ENCODE results near the gene SLC9A3. TPM values are rescaled to one million over a fixed set of nuclear protein-coding genes. Genes with fewer than 3 reads are reported as not detected.

Gene SLC9A3
- polyA plus RNA-seq, 1 of the 3 experiments (the other 2 are of a cell fraction), result 1.9 TPM

- H3K36me3 ChIP-seq (replicated peaks in 1 of 2; ENCODE audit: control insufficient read depth in 1 of 2, insufficient read depth in 2 of 2, low read length in 1 of 2), result no peaks in the 10 kb centered on the region
- H3K4me3 ChIP-seq (ENCODE audit: low read depth in 2 of 2, low read length in 1 of 2), result no peak overlapping the region
- no peak overlapping the region for H3K9ac ChIP-seq
- H3K9me2 ChIP-seq, result no peaks in the 10 kb centered on the region
- no peaks in the 10 kb centered on the region for H3F3A ChIP-seq (replicated peaks; ENCODE audit: insufficient read depth)
- H3K27ac ChIP-seq (ENCODE audit: low read depth in 2 of 2, low read length in 1 of 2), result no peak overlapping the region
- TF ChIP-seq ZBTB33 (IDR thresholded peaks at IDR 0.05; ENCODE audit: borderline replicate concordance, low read depth), result no peak
- TF ChIP-seq TEAD4 (IDR thresholded peaks at IDR 0.05; ENCODE audit: borderline replicate concordance, insufficient read depth), result no peak
- no peak for TF ChIP-seq USF1 (IDR thresholded peaks at IDR 0.05; ENCODE audit: borderline replicate concordance, low read depth)
- no peaks in the 10 kb centered on the region for H3K79me2 ChIP-seq (ENCODE audit: insufficient read depth)
- POLR2A ChIA-PET, result no interaction called here
- H3K9me3 ChIP-seq, result no peaks in the 10 kb centered on the region
- no peaks in the 10 kb centered on the region for H4K20me1 ChIP-seq (ENCODE audit: insufficient read depth)
- H2AFZ ChIP-seq (ENCODE audit: low read depth), result no peak overlapping the region
- WGBS (ENCODE audit: low lambda C conversion rate), result 67% methylated on average over 21 of the region's 35 CpGs
- CTCF ChIA-PET, result interaction anchor here (0.9 to 2.7 kb wide), 5 partner anchors 11 to 241 kb away, joined by 3 to 18 read pairs (median 6); partner anchors contain the start of gene PDCD6
- no peak for DNase-seq
- peaks cover 0 to 3% of the 10 kb centered on the region in 2 experiments; a peak in 1 of 4 replicates for H3K4me1 ChIP-seq (ENCODE audit: control insufficient read depth in 1 of 2, insufficient read depth in 2 of 2, low read depth in 1 of 2, low read length in 1 of 2)
- H3K4me2 ChIP-seq, result no peak overlapping the region
- H3K27me3 ChIP-seq (ENCODE audit: insufficient read depth), result no peaks in the 10 kb centered on the region
Measured at GRCh38 chr5:429453-430188, 94.6 kb downstream of the SLC9A3 start.

GRCh38 chr5:428754-429452 is 95.3 kb downstream of the SLC9A3 start:
- no peak overlapping the region for H3K4me3 ChIP-seq (ENCODE audit: low read depth in 2 of 2, low read length in 1 of 2)
- no peak overlapping the region for H2AFZ ChIP-seq (ENCODE audit: low read depth)
- DNase-seq, result no peak
- POLR2A ChIA-PET, result no interaction called here
- no peaks in the 10 kb centered on the region for H3K27me3 ChIP-seq (ENCODE audit: insufficient read depth)
- no peaks in the 10 kb centered on the region for H3F3A ChIP-seq (replicated peaks; ENCODE audit: insufficient read depth)
- 74% methylated on average over 18 of the region's 22 CpGs for WGBS (ENCODE audit: low lambda C conversion rate)
- CTCF ChIA-PET, result interaction anchor here (0.9 kb wide), 1 partner anchor 240 kb away, joined by 3 read pairs; no protein-coding TSS in a partner anchor
- no peaks in the 10 kb centered on the region for H3K9me3 ChIP-seq
- H3K4me2 ChIP-seq, result no peak overlapping the region
- peaks cover 0 to 3% of the 10 kb centered on the region in 2 experiments; a peak in 1 of 4 replicates for H3K4me1 ChIP-seq (ENCODE audit: control insufficient read depth in 1 of 2, insufficient read depth in 2 of 2, low read depth in 1 of 2, low read length in 1 of 2)
- H4K20me1 ChIP-seq (ENCODE audit: insufficient read depth), result no peaks in the 10 kb centered on the region
- H3K9me2 ChIP-seq, result no peaks in the 10 kb centered on the region
- H3K9ac ChIP-seq, result no peak overlapping the region
- no peaks in the 10 kb centered on the region for H3K36me3 ChIP-seq (replicated peaks in 1 of 2; ENCODE audit: control insufficient read depth in 1 of 2, insufficient read depth in 2 of 2, low read length in 1 of 2)
- H3K27ac ChIP-seq (ENCODE audit: low read depth in 2 of 2, low read length in 1 of 2), result no peak overlapping the region
- no peaks in the 10 kb centered on the region for H3K79me2 ChIP-seq (ENCODE audit: insufficient read depth)
- no peak for TF ChIP-seq RXRA (IDR thresholded peaks at IDR 0.05; ENCODE audit: borderline replicate concordance, low read depth)
- TF ChIP-seq YY1 (IDR thresholded peaks at IDR 0.05; ENCODE audit: low read depth), result no peak
- no peak for TF ChIP-seq RAD21 (IDR thresholded peaks at IDR 0.05; ENCODE audit: low read length)
- no peak for TF ChIP-seq SMC3 (IDR thresholded peaks at IDR 0.05; ENCODE audit: low read depth, low read length)
- TF ChIP-seq USF1 (IDR thresholded peaks at IDR 0.05; ENCODE audit: borderline replicate concordance, low read depth), result no peak
- TF ChIP-seq ELF1 (IDR thresholded peaks at IDR 0.05), result no peak
- no peak for TF ChIP-seq GATA2 (CRISPR knock-in tag; IDR thresholded peaks at IDR 0.05)
- TF ChIP-seq NFIC (IDR thresholded peaks at IDR 0.05; ENCODE audit: borderline replicate concordance), result no peak
- TF ChIP-seq CTCF (IDR thresholded peaks at IDR 0.05), result no peak
- no peak for TF ChIP-seq MAX (IDR thresholded peaks at IDR 0.05; ENCODE audit: low read depth)
- no peak for TF ChIP-seq FOSL2 (IDR thresholded peaks at IDR 0.05; ENCODE audit: borderline replicate concordance, low read depth)
- no peak for TF ChIP-seq EP300 (IDR thresholded peaks at IDR 0.05; ENCODE audit: borderline replicate concordance in 1 of 2, low read depth in 1 of 2, low read length in 1 of 2)
- TF ChIP-seq ZBTB33 (IDR thresholded peaks at IDR 0.05; ENCODE audit: borderline replicate concordance, low read depth), result no peak
- TF ChIP-seq NRF1 (IDR thresholded peaks at IDR 0.05; ENCODE audit: low read depth, low read length), result no peak
